ENCODE results near the gene CRLF1.

- no peak for TF ChIP-seq CEBPB (IDR thresholded peaks at IDR 0.05)
- TF ChIP-seq, protein P1, sequence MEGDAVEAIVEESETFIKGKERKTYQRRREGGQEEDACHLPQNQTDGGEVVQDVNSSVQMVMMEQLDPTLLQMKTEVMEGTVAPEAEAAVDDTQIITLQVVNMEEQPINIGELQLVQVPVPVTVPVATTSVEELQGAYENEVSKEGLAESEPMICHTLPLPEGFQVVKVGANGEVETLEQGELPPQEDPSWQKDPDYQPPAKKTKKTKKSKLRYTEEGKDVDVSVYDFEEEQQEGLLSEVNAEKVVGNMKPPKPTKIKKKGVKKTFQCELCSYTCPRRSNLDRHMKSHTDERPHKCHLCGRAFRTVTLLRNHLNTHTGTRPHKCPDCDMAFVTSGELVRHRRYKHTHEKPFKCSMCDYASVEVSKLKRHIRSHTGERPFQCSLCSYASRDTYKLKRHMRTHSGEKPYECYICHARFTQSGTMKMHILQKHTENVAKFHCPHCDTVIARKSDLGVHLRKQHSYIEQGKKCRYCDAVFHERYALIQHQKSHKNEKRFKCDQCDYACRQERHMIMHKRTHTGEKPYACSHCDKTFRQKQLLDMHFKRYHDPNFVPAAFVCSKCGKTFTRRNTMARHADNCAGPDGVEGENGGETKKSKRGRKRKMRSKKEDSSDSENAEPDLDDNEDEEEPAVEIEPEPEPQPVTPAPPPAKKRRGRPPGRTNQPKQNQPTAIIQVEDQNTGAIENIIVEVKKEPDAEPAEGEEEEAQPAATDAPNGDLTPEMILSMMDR (IDR thresholded peaks at IDR 0.05) = no peak
- no peak for TF ChIP-seq CHD4 (IDR thresholded peaks at IDR 0.05; ENCODE audit: borderline replicate concordance)
- TF ChIP-seq, protein P2, sequence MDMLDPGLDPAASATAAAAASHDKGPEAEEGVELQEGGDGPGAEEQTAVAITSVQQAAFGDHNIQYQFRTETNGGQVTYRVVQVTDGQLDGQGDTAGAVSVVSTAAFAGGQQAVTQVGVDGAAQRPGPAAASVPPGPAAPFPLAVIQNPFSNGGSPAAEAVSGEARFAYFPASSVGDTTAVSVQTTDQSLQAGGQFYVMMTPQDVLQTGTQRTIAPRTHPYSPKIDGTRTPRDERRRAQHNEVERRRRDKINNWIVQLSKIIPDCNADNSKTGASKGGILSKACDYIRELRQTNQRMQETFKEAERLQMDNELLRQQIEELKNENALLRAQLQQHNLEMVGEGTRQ (IDR thresholded peaks at IDR 0.05) = no peak
- TF ChIP-seq ZC3H11A (IDR thresholded peaks at IDR 0.05) = no peak
- no peak for TF ChIP-seq POLR2A (IDR thresholded peaks at IDR 0.05; ENCODE audit: low read length)
- TF ChIP-seq HOXA7 (CRISPR knock-in tag; IDR thresholded peaks at IDR 0.05) = no peak
- TF ChIP-seq RAD21 (conservative IDR thresholded peaks at IDR 0.05 in 1 of 2, IDR thresholded peaks at IDR 0.05 in 1 of 2) = no peak
These were observed 44.0 kb upstream of the CRLF1 start for GRCh38 chr19:18650468-18651041.
